UCSD-AML1 (cell line): ENCODE data around the gene ACBD7.
A peak's percentile ranks its signal among the peaks of the same experiment; 100 is the strongest.

Experiments
- DNase-seq: peaks from one replicate; lab custom pipeline; 2025; ENCODE audit not compliant: unreplicated experiment; lab: John Stamatoyannopoulos, UW

The ACBD7 gene

DNA sequence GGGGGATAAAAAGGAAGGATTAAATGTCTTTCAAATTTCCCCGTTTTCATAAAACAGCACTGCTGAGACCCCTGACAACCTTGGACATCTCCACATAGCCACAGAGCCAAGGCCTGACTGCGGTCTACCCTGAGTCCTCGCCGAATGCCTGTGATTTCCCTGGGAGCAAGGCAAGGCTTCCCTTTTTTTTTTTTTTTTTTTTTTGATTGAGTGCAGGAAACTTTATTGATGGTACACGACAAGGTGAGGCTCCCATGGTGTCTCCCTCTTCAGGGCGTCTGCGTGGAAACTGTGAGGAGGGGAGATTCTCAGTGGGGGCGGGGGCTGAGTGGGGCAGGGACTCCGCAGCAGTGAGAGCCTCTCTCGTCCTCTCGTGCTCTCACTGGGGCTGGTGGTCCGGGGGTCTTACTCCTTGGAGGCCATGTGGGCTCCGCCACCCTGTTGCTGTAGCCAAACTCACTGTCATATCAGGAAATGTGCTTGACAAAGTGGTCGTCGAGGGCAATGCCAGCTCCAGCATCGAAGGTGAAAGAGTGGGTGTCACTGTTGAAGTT, 4.4 kb upstream of the ACBD7 start:
- DNase-seq: no peak

DNA sequence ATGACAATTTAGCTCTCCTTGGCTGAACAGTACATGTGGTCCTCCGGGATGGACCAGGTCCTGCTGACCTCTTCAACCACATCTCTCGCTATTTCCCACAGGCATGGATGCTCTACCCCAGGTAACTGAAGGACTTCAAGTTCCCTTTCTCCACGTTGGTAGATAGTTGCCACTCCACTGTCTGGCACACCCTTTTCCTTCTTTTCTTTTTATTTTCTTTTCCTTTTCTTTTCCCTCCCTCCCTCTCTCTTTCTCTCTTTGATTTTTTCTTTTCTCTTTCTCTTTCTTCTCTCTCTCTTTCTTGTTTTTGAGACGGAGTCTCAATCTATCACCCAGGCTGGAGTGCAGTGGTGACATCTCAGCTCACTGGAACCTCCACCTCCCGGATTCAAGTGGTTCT, 2.8 kb upstream of the ACBD7 start:
- no peak for DNase-seq

DNA sequence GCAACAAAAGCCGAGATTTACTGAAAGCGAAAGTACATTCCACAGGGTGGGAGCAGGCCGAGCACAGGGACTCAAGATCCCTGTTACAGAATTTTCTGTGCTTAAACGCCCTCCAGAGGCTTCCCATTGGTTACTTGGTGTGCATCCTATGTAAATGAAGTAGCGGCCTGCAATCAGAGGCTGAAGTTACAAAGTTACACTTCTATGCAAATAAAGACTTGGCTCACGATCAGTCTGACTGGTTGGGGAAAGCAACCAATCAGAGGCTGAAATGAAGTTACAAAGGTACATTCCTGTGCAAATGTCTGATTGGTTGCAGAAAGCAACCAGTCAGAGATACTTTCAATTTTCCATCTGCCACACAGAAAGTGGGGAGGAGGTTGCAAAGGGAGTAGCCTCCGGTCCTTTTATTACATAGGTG, 4.1 kb downstream of the ACBD7 start:
- no peak for DNase-seq

DNA sequence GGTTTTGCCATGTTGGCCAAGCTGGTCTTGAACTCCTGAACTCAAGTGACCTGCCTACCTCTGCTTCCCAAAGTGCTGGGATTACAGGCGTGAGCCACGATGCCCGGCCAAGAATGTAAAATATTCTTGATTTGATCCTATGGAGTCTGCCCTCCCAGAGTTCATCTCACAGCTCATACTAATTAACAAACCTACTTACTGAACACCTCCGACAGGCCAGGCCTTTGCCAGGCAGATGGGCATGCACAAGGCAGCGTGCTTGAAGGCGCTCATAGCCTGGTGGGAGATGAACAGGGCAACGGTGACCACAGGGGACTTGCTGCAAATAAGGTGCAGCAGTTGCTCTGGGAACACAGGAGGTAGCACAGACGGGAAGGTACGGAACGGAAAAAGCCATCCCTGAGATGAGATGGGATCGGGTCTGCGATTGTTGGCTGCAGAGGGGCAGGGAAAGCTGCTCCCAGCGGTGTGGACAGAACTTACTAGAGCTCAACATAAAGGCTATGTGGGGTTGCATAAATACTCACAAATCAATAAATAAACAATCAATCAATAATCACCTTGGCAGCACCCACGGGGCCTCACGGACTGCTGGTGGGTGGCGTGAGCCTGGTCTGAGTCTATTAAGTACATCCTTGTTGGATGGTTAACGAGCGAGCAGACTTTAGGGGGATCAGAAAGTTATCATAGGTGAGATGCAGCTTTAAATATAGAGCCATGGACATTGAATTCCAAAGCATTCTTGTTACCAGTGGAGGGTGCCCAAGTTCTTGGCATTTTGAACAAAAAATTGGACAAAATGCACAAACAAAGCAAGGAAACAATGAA, 4.7 kb downstream of the ACBD7 start:
- no peak for DNase-seq

DNA sequence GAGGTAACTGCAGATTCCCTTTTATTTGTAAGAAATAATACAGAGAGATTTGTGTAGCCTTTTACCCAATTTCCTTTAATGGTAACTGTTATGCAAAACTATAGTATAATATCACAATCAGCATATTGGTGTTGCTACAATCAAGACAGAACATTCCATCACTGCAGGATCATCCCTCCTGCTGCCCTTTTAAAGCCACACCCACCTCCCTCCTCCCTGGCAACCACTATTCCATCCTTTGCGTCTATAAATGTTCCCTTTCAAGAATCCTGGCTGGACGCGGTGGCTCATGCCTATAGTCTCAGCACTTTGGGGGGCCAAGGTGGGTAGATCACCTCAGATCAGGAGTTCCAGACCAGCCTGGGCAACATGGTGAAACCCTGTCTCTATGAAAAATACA, 13.2 kb downstream of the ACBD7 start:
- DNase-seq: no peak

DNA sequence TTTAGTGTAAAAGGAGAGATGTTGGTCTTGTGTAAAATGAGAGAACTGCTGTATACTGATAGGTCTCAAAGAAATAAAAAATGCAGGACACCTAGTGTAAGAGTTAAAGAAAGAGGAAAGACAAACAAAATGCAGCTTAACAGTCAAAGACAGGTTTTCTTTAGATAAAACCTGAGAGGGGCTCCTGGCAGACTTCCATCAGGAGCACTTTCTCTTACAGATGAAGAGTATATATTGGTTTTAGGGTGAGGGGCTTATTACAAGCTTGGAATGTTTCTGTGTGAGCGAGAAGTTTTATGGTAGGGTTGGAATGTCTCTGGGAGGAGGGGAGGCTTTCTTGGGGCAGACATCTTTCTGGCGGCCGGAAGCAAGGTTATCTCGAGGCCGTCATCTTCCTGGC, 16.2 kb downstream of the ACBD7 start:
- no peak for DNase-seq

DNA sequence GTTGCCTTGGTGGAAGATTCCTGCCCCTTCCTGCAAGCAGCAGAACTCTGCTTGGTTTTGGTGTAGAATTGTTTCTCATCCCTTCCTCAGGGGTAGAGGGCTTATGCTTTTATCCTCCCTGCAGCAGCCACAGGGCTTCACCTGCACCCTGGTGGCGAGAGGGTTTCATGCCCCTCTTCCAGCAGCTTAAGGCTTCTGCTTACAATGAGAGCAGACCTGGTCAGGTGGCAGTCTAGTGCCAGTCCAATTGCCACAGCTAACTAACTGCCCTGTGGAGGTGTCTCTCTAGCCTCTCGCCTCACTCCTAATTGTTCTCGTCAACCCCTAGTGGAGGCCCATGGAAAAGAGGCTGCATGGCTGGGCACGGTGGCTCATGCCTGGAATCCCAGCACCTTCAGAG, 19.3 kb downstream of the ACBD7 start:
- no peak for DNase-seq

DNA sequence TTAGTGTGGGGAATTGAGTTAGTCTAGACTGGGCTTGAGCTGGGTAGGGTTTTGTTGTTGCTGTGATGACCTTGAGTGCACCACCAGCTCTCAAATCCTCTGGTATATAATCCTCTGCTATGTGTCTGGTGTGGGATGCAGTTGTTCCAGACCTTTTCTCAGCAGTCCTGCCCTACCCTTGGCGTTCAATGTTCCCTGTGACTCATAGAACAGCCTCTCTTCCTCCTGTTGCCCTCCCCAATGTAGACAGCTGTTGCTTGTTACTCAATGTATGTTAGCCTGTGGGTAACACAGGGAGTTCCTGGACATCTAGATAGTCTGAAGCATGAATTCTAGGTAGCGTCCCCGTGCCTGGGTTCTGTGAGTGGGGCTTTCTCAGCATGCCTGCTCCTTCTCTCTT, 19.8 kb downstream of the ACBD7 start:
- no peak for DNase-seq

DNA sequence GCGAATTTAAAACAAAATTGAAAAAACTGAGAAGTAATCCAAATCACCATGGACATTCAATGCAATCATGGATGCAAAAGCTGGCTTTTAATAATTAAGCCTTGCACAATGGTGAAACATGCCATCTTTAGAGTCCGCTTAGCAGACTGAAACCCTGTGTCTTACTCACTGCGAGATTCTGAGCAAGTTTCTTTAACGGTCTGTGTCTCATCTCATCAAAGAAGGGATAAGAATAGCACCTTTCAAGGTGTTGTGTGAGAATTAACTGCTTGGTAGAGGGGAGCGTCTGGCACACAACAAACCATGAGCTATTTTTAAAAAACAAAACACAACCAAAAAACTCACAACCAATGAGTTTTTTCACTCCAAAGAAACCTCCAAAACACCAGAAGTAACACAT, 21.4 kb downstream of the ACBD7 start:
- DNase-seq: no peak

DNA sequence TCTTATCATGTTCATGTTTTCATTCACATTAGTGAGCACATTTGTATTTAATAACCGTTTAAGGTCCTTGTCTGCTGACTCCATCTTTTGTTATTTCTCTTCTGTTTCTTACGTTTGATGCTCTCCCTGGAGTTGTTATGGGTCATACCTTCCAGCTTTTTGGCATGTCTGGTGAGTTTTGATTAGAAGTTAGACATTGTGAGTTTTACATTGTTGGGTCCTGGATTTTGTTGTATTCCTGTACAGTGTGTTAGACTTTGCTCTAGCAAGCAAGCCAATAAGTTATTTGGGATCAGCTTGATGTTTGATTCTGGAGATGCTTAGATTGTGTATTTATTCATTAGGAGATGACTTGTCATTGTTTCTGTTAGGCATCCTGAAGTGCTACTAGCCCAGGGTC, 27.9 kb downstream of the ACBD7 start:
- no peak for DNase-seq

DNA sequence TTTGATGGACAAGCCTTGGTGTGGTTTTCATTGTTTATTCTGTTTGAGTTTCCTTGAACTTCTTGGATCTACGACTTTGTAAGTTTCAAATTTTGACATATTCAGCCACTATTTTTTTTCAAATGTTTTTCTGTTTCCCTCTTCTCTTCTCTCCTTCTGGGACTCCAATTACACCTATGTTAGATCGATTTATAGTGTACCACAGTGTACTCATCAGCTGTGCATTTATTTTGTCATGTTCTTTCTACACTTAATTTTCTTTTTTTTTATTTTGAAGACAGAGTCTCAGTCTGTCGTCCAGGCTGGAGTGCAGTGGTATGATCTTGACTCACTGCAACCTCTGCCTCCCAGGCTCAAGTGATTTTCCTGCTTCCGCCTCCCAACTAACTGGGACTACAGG, 28.7 kb downstream of the ACBD7 start:
- DNase-seq: no peak

DNA sequence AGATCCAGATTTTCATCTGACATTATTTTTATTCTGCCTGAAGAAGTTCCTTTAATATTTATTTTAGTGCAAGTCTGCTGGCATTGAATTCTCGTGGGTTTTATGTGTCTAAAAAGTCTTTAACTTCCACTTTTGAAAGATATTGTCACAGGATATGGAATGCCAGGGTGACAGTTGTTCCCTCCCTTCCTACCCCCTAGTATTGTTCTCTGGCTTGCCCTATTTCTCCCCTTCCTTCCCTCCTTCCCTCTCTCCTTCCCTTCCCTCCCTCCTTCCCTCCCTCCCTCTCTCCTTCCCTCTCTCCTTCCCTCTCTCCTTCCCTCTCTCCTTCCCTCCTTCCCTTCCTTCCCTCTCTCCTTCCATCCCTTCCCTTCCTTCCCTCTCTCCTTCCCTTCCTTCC, 29.9 kb downstream of the ACBD7 start:
- no peak for DNase-seq

DNA sequence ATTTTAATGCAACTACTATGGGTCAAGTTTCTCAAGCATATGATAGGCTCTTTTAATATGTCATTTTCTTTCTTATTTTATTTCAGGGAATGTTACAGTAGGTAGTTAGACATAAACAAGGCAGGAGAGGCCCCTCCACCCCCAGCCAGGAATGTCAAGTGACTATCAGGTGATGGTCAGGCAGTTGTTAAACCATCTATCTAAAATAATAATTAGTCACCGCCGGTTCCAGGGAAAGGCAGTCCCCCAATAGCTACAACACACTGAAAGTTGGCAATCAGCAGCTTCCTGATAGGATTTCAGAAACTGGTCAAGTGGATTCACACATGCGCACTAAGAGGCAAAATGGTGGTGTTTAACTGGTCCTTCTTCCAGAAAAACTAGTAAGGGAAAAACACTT, 35.5 kb downstream of the ACBD7 start:
- no peak for DNase-seq

DNA sequence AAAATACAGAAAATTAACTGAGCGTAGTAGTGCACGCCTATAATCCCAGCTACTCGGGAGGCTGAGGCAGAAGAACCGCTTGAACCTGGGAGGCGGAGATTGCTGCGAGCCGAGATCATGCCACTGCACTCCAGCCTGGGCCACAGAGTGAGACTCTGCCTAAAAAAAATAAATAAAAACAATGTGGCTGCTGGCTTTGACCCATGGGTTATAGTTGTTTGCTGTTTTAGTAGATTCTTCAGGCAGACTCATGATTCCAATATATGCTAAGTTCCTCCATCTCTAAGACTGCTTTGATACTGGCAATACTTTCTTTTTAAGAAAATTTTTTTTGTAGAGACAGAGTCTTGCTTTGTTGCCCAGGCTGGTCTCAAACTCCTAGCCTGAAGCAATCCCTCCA, 36.5 kb downstream of the ACBD7 start:
- DNase-seq: no peak

DNA sequence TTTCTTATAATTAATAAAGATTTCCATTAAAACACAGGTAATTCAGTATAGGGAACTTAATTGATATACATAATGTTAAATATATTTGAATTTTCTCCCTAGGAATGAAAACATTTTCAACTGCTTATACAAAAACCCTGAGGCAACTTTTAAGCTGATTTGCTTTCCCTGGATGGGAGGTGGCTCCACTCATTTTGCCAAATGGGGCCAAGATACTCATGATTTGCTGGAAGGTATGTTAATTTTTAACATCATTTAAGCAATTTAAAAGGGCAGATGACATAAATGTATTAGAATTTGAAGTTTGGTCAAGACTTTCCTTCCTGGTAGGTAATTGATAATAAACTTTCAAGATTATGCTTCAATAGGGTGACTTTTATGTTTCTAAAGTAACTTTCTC, 39.0 kb downstream of the ACBD7 start:
- no peak for DNase-seq

DNA sequence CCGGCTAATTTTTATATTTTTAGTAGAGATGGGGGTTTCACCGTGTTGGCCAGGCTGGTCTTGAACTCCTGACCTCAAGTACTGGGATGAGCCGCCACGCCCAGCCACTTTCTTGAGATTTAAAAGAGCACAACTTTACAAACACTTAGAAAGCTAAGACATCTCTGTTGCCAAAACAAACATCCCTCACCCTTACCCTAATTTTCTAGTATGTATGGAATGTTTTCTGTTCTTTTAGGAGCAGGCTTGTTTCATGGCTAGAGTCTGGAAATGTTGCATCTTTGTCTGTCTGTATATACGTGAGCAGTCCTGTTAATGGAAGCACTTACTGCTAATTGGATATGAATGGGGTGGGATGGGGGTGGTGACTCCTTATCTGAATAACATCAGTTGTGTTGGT, 42.0 kb downstream of the ACBD7 start:
- DNase-seq: no peak

DNA sequence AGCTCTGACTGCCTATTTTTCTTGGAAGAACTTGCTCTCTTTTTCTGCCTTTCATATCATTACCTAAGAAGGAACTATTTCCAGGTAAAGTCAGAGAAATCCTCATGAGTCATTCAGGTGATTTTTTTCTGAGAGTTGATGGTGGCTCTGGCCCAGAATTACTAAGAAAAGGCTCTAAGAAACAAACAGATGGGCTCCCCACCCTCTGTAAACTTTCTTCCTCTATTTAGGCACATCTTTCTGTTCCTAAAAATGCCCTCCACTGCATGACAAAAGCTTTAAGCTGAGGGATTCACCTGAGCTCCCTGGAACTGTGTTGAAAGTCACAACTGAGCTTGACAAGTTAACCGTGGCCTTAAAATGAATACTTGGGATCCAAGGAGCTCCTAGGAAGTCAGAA, 43.2 kb downstream of the ACBD7 start:
- no peak for DNase-seq

DNA sequence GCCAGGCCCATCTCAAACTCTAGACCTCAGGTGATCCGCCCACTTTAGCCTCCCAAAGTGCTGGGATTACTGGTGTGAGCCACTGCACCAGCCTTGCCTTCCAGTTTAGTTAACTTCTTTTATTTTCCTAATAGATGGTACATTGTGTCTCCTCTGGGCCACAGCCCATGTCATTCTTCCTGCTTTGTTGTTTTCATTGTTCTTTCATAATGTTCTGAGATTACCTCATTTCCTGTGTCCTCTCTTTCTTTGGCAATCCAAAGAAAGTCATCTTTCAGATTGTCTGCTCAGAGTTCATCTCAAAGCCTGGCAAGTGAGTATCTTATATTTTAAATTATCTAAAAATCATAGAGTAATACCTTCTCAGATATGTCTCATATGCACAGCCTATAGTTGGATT, 44.9 kb downstream of the ACBD7 start, which contains the start of gene OLAH:
OLAH (plus strand) TSS at position 270 of the 400 bp plus-strand sequence. CDS start 3,346 bp downstream, outside the sequence.
- DNase-seq: no peak

DNA sequence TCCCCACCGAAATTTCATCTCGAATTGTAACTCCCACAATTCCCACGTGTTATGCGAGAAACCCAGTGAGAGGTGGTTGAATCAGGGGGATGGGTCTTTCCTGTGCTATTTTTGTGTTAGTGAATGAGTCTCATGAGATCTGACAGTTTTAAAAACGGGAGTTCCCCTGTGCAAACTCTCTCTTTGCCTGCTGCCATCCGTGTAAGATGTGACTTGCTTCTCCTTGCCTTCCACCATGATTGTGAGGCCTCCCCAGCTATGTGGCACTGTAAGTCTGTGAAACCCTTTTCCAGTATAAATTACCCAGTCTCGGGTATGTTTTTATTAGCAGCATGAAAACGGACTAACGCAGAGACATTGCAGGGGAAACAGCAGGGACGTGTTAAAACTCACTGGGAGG, 50.2 kb downstream of the ACBD7 start:
- no peak for DNase-seq

DNA sequence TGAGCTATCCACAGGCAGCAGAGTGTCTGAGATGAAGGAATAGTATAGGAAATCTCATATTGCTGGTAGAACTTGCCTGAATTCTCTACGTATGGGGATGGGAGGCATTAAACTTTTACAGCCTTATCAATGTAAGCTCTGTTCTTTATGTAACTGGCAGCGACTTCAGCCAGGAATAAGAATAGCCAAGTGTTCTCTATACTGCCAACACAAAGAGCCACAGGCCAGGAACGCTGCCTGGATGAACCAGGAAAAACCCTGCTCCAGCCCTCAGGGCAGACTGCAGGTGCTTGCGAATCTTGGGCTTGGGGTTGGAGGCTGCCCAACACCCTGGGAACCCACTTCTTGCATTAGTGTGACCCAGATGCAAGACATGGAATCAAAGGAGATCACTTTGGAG, 50.9 kb downstream of the ACBD7 start:
- DNase-seq: no peak

DNA sequence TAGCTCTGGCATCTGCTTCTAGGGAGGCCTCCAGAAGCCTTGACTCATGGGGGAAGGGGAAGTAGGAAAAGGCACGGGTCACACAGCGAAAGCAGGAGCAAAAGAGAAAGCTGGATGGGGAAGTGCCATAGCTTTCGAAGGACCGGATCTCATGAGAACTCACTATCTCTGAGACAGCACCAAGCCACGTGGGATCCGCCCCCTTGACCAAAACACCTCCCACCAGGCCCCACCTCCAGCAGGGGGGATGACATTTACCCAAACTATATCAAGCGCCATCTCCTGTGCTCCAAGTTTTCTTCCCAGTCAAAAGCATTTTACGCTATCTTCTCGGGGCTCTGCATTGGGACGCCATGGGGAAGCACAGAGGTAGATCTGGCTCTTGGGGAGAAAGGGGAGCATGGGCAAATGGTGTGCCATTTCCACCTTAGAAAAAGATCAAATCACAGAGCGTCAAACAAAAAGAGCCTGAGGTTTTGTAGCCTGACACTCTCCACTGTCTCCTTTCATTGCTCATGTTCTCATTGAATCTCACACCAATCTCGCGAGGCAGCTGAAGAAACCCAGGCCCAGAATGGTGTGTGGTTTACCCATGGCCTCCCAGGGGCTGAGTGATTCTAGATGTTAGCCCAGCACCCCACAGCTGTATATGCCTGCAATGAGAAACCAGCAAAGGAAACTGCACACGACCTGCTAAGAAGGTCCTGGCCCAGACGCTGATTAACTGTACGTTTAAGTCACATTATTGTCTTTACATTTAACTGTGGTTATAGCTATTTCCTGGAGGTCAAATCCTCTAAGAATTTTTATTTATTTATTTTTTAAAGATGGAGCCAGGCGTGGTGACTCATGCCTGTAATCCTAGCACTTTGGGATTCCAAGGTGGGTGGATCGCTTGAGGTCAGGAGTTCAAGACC, 52.9 kb downstream of the ACBD7 start:
- peak; percentile 47 for DNase-seq

DNA sequence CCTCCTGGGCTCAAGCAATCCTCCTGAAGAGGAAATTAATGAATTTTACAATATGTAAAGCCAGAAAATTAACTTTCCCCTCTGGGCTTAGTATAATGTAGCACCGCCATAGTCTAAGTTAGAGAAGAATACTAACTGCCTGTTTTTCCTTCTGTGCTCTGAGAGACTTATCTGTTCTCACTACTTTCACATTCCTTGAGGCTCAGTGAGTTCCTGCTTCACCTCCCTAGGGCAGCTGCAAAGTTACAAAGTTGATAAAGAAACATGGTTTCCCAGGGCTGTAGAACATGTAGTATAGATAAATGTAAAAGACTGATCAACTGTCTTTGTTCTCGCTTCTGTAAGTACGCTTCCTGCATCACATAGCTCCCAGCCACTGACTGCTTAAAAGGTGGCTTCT, 60.8 kb downstream of the ACBD7 start:
- no peak for DNase-seq
